ENCODE measurements around the gene RPN2. TPM values are rescaled to one million over a fixed set of nuclear protein-coding genes. Genes with fewer than 3 reads are reported as not detected.

Gene RPN2
- total and polyA plus RNA-seq, 2 of the 13 experiments (the other 11 are each of a cell fraction or from before 2014, with no cell fraction given) = 587 to 1,818 TPM

- TF ChIP-seq SPEN (CRISPR knock-in tag; IDR thresholded peaks at IDR 0.05; ENCODE audit: low read depth) = peak; percentile 70
- no peak for TF ChIP-seq RNF219 (CRISPR knock-in tag; IDR thresholded peaks at IDR 0.05)
- peak; percentile 86; the same call in 1 of the 2 replicates for TF ChIP-seq HOXA3 (CRISPR knock-in tag; IDR thresholded peaks at IDR 0.05)
- TF ChIP-seq PLRG1 (conservative IDR thresholded peaks at IDR 0.05) = no peak
- no peak for TF ChIP-seq NCOA5 (CRISPR knock-in tag; IDR thresholded peaks at IDR 0.05)
- no peak for TF ChIP-seq ATM (IDR thresholded peaks at IDR 0.05; ENCODE audit: borderline replicate concordance)
- TF ChIP-seq ZNF878 (CRISPR knock-in tag; IDR thresholded peaks at IDR 0.05) = 0 out of 2 replicates have a peak, but pooled peaks have one; percentile 17
- no peak for TF ChIP-seq CBX1 (IDR thresholded peaks at IDR 0.05; ENCODE audit: low read depth)
- no peak for TF ChIP-seq SRSF9 (IDR thresholded peaks at IDR 0.05; ENCODE audit: borderline replicate concordance, insufficient read depth, low read depth, low read length, poor library complexity, severe bottlenecking)
- no peak for TF ChIP-seq HOXA7 (CRISPR knock-in tag; IDR thresholded peaks at IDR 0.05)
- TF ChIP-seq ZNF850 (CRISPR knock-in tag; conservative IDR thresholded peaks at IDR 0.05) = no peak
- TF ChIP-seq ZNF337 (CRISPR knock-in tag; IDR thresholded peaks at IDR 0.05; ENCODE audit: borderline replicate concordance, low read depth) = no peak
- no peak for TF ChIP-seq CBFB (CRISPR knock-in tag; IDR thresholded peaks at IDR 0.05)
- peak; percentile 95 for TF ChIP-seq BHLHE40 (IDR thresholded peaks at IDR 0.05; ENCODE audit: low read length)
- TF ChIP-seq ZNF276 (CRISPR knock-in tag; IDR thresholded peaks at IDR 0.05; ENCODE audit: low read depth) = no peak
- TF ChIP-seq ZNF776 (CRISPR knock-in tag; IDR thresholded peaks at IDR 0.05) = no peak
- no peak for TF ChIP-seq NBN (conservative IDR thresholded peaks at IDR 0.05)
- TF ChIP-seq KDM5B (CRISPR knock-in tag; IDR thresholded peaks at IDR 0.05; ENCODE audit: borderline replicate concordance) = peak; percentile 56; the same call in 1 of the 2 replicates
- TF ChIP-seq RBFOX2 (IDR thresholded peaks at IDR 0.05; ENCODE audit: low read depth, low read length) = no peak
- peak; percentile 98 for TF ChIP-seq TGIF2 (CRISPR knock-in tag; IDR thresholded peaks at IDR 0.05)
- TF ChIP-seq CREB3 (CRISPR knock-in tag; IDR thresholded peaks at IDR 0.05) = no peak
- TF ChIP-seq ZNF281 (CRISPR knock-in tag; IDR thresholded peaks at IDR 0.05; ENCODE audit: borderline replicate concordance) = no peak
- no peak for TF ChIP-seq ZNF33A (CRISPR knock-in tag; IDR thresholded peaks at IDR 0.05; ENCODE audit: borderline replicate concordance)
- no peak; the same call in 1 of the 2 replicates for TF ChIP-seq HES4 (CRISPR knock-in tag; IDR thresholded peaks at IDR 0.05; ENCODE audit: borderline replicate concordance)
Observed at GRCh38 chr20:37285664-37286374, 106.7 kb downstream of the RPN2 start (continued).

Data from HepG2 (cell line).